K562 treated with DMSO at 1 percent for 48 hours (cell line): Measurements from ENCODE around the gene TTC9B. TPM values are rescaled to one million over a fixed set of nuclear protein-coding genes. Genes with fewer than 3 reads are reported as not detected.

Experiments
- total RNA-seq: library from RNA; unstranded; fragments of 300-600 nt; gene quantifications from 2 replicates; pipeline ENCODE4 v1.2.3, GENCODE V29; 2022; ENCODE audit warnings: low replicate concordance; ENCODE audit errors: extremely low read depth

The TTC9B gene
- not detected in 2 replicates for total RNA-seq

GRCh38 chr19:40217934-40218890, at the start of gene TTC9B:
TSS of gene TTC9B (minus strand) at chr19:40218384. CDS start at chr19:40218381, 3 bp downstream.

GRCh38 chr19:40190891-40191835, 27.0 kb downstream of the TTC9B start, which contains the start of gene MAP3K10:
TSS of gene MAP3K10 (plus strand) at chr19:40191426. CDS start at chr19:40192032, 606 bp downstream.

Other genes with a start within 250 kb of the TTC9B start
- not detected in 2 replicates for gene PSMC4, start 247.2 kb downstream of the TTC9B start, total RNA-seq
- gene ZNF546, start 221.3 kb downstream of the TTC9B start, total RNA-seq: not detected in 2 replicates
- gene ZNF780B, start 162.2 kb downstream of the TTC9B start, total RNA-seq: not detected in 2 replicates
- not detected in 2 replicates for gene ZNF780A, start 127.4 kb downstream of the TTC9B start, total RNA-seq
- gene MAP3K10, start 27.0 kb downstream of the TTC9B start, total RNA-seq: not detected in 2 replicates
- not detected in 2 replicates for gene CCNP, start 8.3 kb upstream of the TTC9B start, total RNA-seq
- not detected in 2 replicates for gene AKT2, start 67.0 kb upstream of the TTC9B start, total RNA-seq
- not detected in 2 replicates for gene C19orf47, start 130.0 kb upstream of the TTC9B start, total RNA-seq
- gene PLD3, start 130.3 kb upstream of the TTC9B start, total RNA-seq: 354 TPM in 1 of 2 replicates, not detected in the other
- gene HIPK4, start 171.8 kb upstream of the TTC9B start, total RNA-seq: not detected in 2 replicates
- gene PRX, start 195.0 kb upstream of the TTC9B start, total RNA-seq: not detected in 2 replicates
- gene SERTAD1, start 207.6 kb upstream of the TTC9B start, total RNA-seq: not detected in 2 replicates
- gene SERTAD3, start 226.0 kb upstream of the TTC9B start, total RNA-seq: not detected in 2 replicates
- 1,633 TPM in 1 of 2 replicates, not detected in the other for gene BLVRB, start 247.4 kb upstream of the TTC9B start, total RNA-seq
- not detected in 2 replicates for gene SPTBN4, start 248.6 kb upstream of the TTC9B start, total RNA-seq